NCI-H446 treated with DMSO at 0.1 percent for 48 hours (cell line): ENCODE results near the gene BEX4.
"Not testable (repeated sequence)": the region's sequence is repeated elsewhere in the genome, so short reads cannot be mapped to it uniquely, and the experiment has no call there.

Experiments used
- DNase-seq: peaks from one replicate; lab custom pipeline; 2025; lab: John Stamatoyannopoulos, UW

Gene BEX4

GRCh38 chrX:103214870-103215424 is at the start of gene BEX4:
Gene BEX4 (plus strand): TSS chrX:103215108. CDS start chrX:103216154, 1,046 bp downstream.
- DNase-seq = no peak

GRCh38 chrX:103170216-103170615 is 44.7 kb upstream of the BEX4 start:
- DNase-seq = no peak

- DNase-seq = no peak
Measured at GRCh38 chrX:103171353-103171752, 43.6 kb upstream of the BEX4 start.

GRCh38 chrX:103175256-103175655 is 39.7 kb upstream of the BEX4 start:
- DNase-seq = not testable (repeated sequence)

GRCh38 chrX:103175944-103176753 is 38.8 kb upstream of the BEX4 start:
- peak; percentile 4 for DNase-seq

GRCh38 chrX:103177556-103177955 is 37.4 kb upstream of the BEX4 start:
- no peak for DNase-seq

GRCh38 chrX:103183912-103184311 is 31.0 kb upstream of the BEX4 start:
- DNase-seq = no peak

GRCh38 chrX:103187953-103188475 is 26.9 kb upstream of the BEX4 start:
- no peak for DNase-seq

GRCh38 chrX:103197721-103198306 is 17.1 kb upstream of the BEX4 start:
- no peak for DNase-seq

- DNase-seq = not testable (repeated sequence)
Measured at GRCh38 chrX:103198668-103199067, 16.2 kb upstream of the BEX4 start.

GRCh38 chrX:103201041-103201440 is 13.9 kb upstream of the BEX4 start:
- no peak for DNase-seq

GRCh38 chrX:103210056-103210455 is 4.9 kb upstream of the BEX4 start:
- DNase-seq = no peak

- no peak for DNase-seq
Measured at GRCh38 chrX:103211012-103211715, 3.7 kb upstream of the BEX4 start.

- no peak for DNase-seq
Measured at GRCh38 chrX:103212749-103213457, 2.0 kb upstream of the BEX4 start.

- no peak for DNase-seq
Measured at GRCh38 chrX:103215425-103215991, 600 bp downstream of the BEX4 start.

GRCh38 chrX:103220511-103221323 is 5.8 kb downstream of the BEX4 start:
- no peak for DNase-seq

GRCh38 chrX:103225918-103226317 is 11.0 kb downstream of the BEX4 start:
- not testable (repeated sequence) for DNase-seq

- DNase-seq = no peak
Measured at GRCh38 chrX:103233263-103233662, 18.4 kb downstream of the BEX4 start.

GRCh38 chrX:103234869-103235268 is 20.0 kb downstream of the BEX4 start:
- DNase-seq = no peak

- not testable (repeated sequence) for DNase-seq
Measured at GRCh38 chrX:103235608-103236007, 20.7 kb downstream of the BEX4 start.
